Adipose tissue (tissue), 3 donors: ENCODE measurements around the gene SGCG. TPM values are rescaled to one million over a fixed set of nuclear protein-coding genes. Genes with fewer than 3 reads are reported as not detected.

Source experiments
- H3K27ac ChIP-seq: one replicate; pipeline ENCODE4 v1.5.1; 2013; ENCODE audit warnings: low read depth, low read length
- WGBS, 3 donors: extraction: QIAGEN DNeasy Blood & Tissue Kit; methylation state at CpG; one replicate each; pipeline ENCODE4 v1.1.7; 2013; 5-methylcytosine and 5-hydroxymethylcytosine counted together
- polyA plus RNA-seq, 3 donors: library from polyadenylated mRNA; stranded (reverse); fragments of 200-250 nt; gene quantifications; one replicate each; pipeline ENCODE4 v1.2.3, GENCODE V29; 2013
- donor health status: healthy with polysubstance abuse.
- donor health status: Bipolar disorder and iron deficiency.
- donor health status: healthy.

Gene SGCG
- polyA plus RNA-seq, 3 donors = 0.18 to 6.2 (median 2.5) TPM

- no peak overlapping the region for H3K27ac ChIP-seq
- 86 to 100% (median 87%) methylated on average over 1 of the region's 1 CpG for WGBS, 3 donors
Measured at GRCh38 chr13:23359882-23360281, 179.1 kb downstream of the SGCG start.

- no peak overlapping the region for H3K27ac ChIP-seq
- WGBS, 3 donors = 96 to 100% (median 98%) methylated on average over 3 of the region's 3 CpGs
Measured at GRCh38 chr13:23365652-23366051, 184.9 kb downstream of the SGCG start.

DNA sequence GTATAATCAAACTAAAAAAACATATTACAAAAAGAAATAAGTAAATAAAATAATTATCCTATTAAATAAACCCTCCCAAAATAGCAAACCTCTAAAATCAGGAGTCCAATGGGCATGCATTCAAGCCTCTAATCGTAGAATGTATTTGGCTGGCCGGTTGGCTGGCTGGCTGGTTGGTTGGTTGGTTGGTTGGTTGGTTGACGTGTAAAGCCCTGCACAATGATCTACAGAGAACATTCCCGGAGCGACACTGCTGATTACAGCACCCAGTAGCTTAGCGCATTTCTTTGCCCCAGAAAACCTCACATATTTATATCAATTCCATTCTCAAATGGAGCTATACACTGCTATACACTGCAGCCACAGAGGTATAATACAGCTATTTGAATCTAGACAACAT lies 187.1 kb downstream of the SGCG start:
- 98 to 99% (median 98%) methylated on average over 6 of the region's 6 CpGs for WGBS, 3 donors
- H3K27ac ChIP-seq = no peak overlapping the region

DNA sequence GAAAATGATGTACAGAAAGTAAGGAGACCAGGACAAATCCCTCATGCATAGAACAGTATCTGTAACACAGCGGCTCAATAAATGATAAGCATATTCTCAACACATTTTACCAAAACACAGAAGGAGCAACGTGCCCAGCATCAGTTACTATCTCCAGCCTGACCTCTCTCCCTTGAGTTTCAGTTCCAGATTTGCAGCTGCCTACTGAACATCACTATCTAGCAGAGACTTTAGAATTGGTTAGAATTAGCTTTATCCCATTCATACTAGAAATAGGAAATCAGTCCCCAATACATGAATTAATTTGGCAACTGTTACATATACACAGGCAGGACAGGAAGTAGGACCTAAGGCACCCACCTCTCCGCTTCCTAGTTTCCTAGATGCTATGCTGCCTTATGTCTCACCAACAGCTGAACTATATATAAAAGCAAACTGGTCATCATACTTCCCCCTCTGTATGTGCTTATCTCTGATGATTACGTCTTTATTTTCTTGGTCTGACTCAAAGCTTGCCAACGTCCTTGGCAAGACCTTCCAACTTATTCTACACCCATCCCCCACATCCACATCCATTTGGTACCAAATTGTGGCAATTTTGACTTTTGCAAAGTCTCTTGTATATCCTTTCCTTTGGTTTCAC lies 191.6 kb downstream of the SGCG start:
- WGBS, 3 donors = 41 to 51% (median 49%) methylated on average over 5 of the region's 5 CpGs
- H3K27ac ChIP-seq = no peak overlapping the region
